H1 (cell line): ENCODE results near the gene CAMK1G. TPM values are rescaled to one million over a fixed set of nuclear protein-coding genes. Genes with fewer than 3 reads are reported as not detected.

Experiments
- CTCF ChIA-PET: fragments of 300-600 bp; sonication (Branson Sonifier 250); formaldehyde crosslinking; loops from one replicate; lab custom pipeline; 2021; ENCODE audit not compliant: partially characterized antibody; lab: Charles Lee
- POLR2A ChIA-PET: fragments of 300-600 bp; sonication (Branson Sonifier 250); formaldehyde crosslinking; loops from one replicate; lab custom pipeline; 2021; ENCODE audit warnings: inconsistent platforms; ENCODE audit not compliant: partially characterized antibody; lab: Charles Lee
- DNase-seq, 2 experiments: peaks; one replicate each; pipeline versions ENCODE4 v3.0.0 to v3.0.0-alpha.2; 2010 to 2022; ENCODE audit warnings: low spot score in 2 of 2, low read depth in 1 of 2, mixed read lengths in 1 of 2
- FAIRE-seq: peaks from 2 replicates; lab custom pipeline; 2011; peaks lifted over from hg19 to GRCh38; lab: Jason Lieb, UNC
- H2AFZ ChIP-seq: 2 replicates; pipeline ENCODE4 v1.8.1; 2012; ENCODE audit warnings: low read length, inconsistent platforms
- H2AK5ac ChIP-seq: 2 replicates; pipeline ENCODE4 v1.6.1; 2013; ENCODE audit warnings: low read depth, low read length
- H2BK120ac ChIP-seq: replicated peaks from 2 replicates; pipeline ENCODE3; 2013; ENCODE audit warnings: low read depth, low read length, inconsistent platforms
- H2BK12ac ChIP-seq: 2 replicates; pipeline ENCODE4 v1.6.1; 2013; ENCODE audit warnings: low read depth, low read length
- H2BK15ac ChIP-seq: 2 replicates; pipeline ENCODE4 v1.6.1; 2013; ENCODE audit warnings: low read length
- H2BK20ac ChIP-seq: 2 replicates; pipeline ENCODE4 v1.6.1; 2013; ENCODE audit warnings: low read length
- H2BK5ac ChIP-seq: 2 replicates; pipeline ENCODE4 v1.6.1; 2013; ENCODE audit warnings: low read depth, low read length
- H3K14ac ChIP-seq: 2 replicates; pipeline ENCODE4 v1.6.1; 2013; ENCODE audit warnings: inconsistent platforms; ENCODE audit not compliant: insufficient read length
- H3K18ac ChIP-seq: 2 replicates; pipeline ENCODE4 v1.6.1; 2013; ENCODE audit warnings: low read length; ENCODE audit errors: extremely low read depth
- H3K23ac ChIP-seq: 2 replicates; pipeline ENCODE4 v1.6.1; 2013; ENCODE audit warnings: inconsistent platforms; ENCODE audit not compliant: insufficient read length
- H3K23me2 ChIP-seq: 2 replicates; pipeline ENCODE4 v1.6.1; 2013; ENCODE audit warnings: low read depth, low read length
- H3K27ac ChIP-seq: 2 replicates; pipeline ENCODE4 v1.6.1; 2011; ENCODE audit warnings: low read depth, low read length, inconsistent platforms
- H3K27me3 ChIP-seq, 4 experiments: replicated peaks in 1 of 4; 1 replicate in 1 of 4; 2 replicates in 3 of 4; pipeline versions ENCODE4 v1.6.1 to v1.8.1; 2011 to 2013; ENCODE audit warnings: low read length in 3 of 4, mild to moderate bottlenecking in 3 of 4, inconsistent platforms in 2 of 4, mixed read lengths in 2 of 4, moderate library complexity in 1 of 4; ENCODE audit not compliant: control insufficient read depth in 3 of 4, insufficient read depth in 3 of 4; ENCODE audit errors: extremely low read depth in 1 of 4
- H3K36me3 ChIP-seq, 4 experiments: 2 replicates each; pipeline versions ENCODE4 v1.6.1 to v1.8.1; 2011 to 2013; ENCODE audit warnings: mild to moderate bottlenecking in 4 of 4, low read length in 3 of 4, moderate library complexity in 2 of 4, control low read depth in 1 of 4, inconsistent platforms in 1 of 4; ENCODE audit not compliant: insufficient read depth in 4 of 4, control insufficient read depth in 2 of 4
- H3K4ac ChIP-seq: replicated peaks from 2 replicates; pipeline ENCODE3; 2013; ENCODE audit warnings: low read length, low read depth, mixed read lengths, inconsistent platforms; ENCODE audit not compliant: insufficient read length
- H3K4me1 ChIP-seq, 4 experiments: replicated peaks in 1 of 4; 1 replicate in 1 of 4; 2 replicates in 3 of 4; pipeline versions ENCODE4 v1.6.1 to v1.8.1; 2011 to 2013; ENCODE audit warnings: low read length in 3 of 4, inconsistent platforms in 2 of 4, mixed read lengths in 1 of 4; ENCODE audit not compliant: insufficient read depth in 4 of 4, control insufficient read depth in 3 of 4
- H3K4me2 ChIP-seq, 2 experiments: 2 replicates each; pipeline versions ENCODE4 v1.6.1 to v1.8.1; 2011 to 2013; ENCODE audit warnings: low read depth in 2 of 2, low read length in 2 of 2, control low read depth in 1 of 2, inconsistent platforms in 1 of 2, mild to moderate bottlenecking in 1 of 2; ENCODE audit not compliant: insufficient read depth in 1 of 2
- H3K4me3 ChIP-seq, 4 experiments: fragments of 200-600, 300-600 bp in 1 of 4; sonication (generic), shearing (Covaris generic), sonication (Bioruptor Twin) in 1 of 4; 2 replicates each; pipeline versions ENCODE4 v1.5.1 to v1.8.1; 2011 to 2016; ENCODE audit warnings: low read length in 4 of 4, low read depth in 3 of 4, control low read depth in 2 of 4, inconsistent platforms in 2 of 4, mild to moderate bottlenecking in 2 of 4, mixed read lengths in 1 of 4, moderate library complexity in 1 of 4; ENCODE audit not compliant: insufficient read depth in 2 of 4; ENCODE audit errors: extremely low read depth in 1 of 4
- H3K56ac ChIP-seq: replicated peaks from 2 replicates; pipeline ENCODE3; 2013; ENCODE audit warnings: low read depth, mild to moderate bottlenecking, mixed read lengths, low read length, inconsistent platforms; ENCODE audit not compliant: insufficient read length
- H3K79me1 ChIP-seq: 2 replicates; pipeline ENCODE4 v1.6.1; 2013; ENCODE audit warnings: low read depth, low read length, control low read depth
- H3K79me2 ChIP-seq, 2 experiments: 2 replicates each; pipeline versions ENCODE4 v1.6.1 to v1.8.1; 2012 to 2013; ENCODE audit warnings: low read length in 2 of 2, mild to moderate bottlenecking in 2 of 2, inconsistent platforms in 1 of 2; ENCODE audit not compliant: insufficient read depth in 2 of 2, control insufficient read depth in 1 of 2
- H3K9ac ChIP-seq, 4 experiments: replicated peaks in 1 of 4; 1 replicate in 1 of 4; 2 replicates in 3 of 4; pipeline versions ENCODE4 v1.6.1 to v1.8.1; 2011 to 2013; ENCODE audit warnings: low read depth in 3 of 4, low read length in 3 of 4, control low read depth in 2 of 4, mild to moderate bottlenecking in 2 of 4, moderate library complexity in 2 of 4, inconsistent platforms in 1 of 4; ENCODE audit errors: extremely low read depth in 1 of 4
- H3K9me3 ChIP-seq, 2 experiments: 2 replicates each; pipeline versions ENCODE4 v1.6.1 to v1.8.1; 2012 to 2013; ENCODE audit warnings: mild to moderate bottlenecking in 2 of 2, moderate library complexity in 2 of 2, control low read depth in 1 of 2, inconsistent platforms in 1 of 2, low read depth in 1 of 2, low read length in 1 of 2, mixed read lengths in 1 of 2; ENCODE audit not compliant: insufficient read depth in 2 of 2
- H4K20me1 ChIP-seq, 2 experiments: replicated peaks in 1 of 2; 2 replicates each; pipeline versions ENCODE3 to v1.8.1; 2011 to 2013; ENCODE audit warnings: inconsistent platforms in 2 of 2, low read length in 2 of 2, mild to moderate bottlenecking in 1 of 2; ENCODE audit not compliant: insufficient read depth in 2 of 2, control insufficient read depth in 1 of 2
- H4K5ac ChIP-seq: 2 replicates; pipeline ENCODE4 v1.6.1; 2013; ENCODE audit warnings: low read length, low read depth, mixed read lengths, inconsistent platforms; ENCODE audit not compliant: insufficient read length
- H4K8ac ChIP-seq: 2 replicates; pipeline ENCODE4 v1.8.0; 2013; ENCODE audit warnings: mild to moderate bottlenecking, moderate library complexity, low read length, inconsistent platforms; ENCODE audit not compliant: insufficient read depth; ENCODE audit errors: extremely low read depth
- H4K91ac ChIP-seq: replicated peaks from 2 replicates; pipeline ENCODE3; 2013; ENCODE audit warnings: low read length, mixed read lengths, inconsistent platforms; ENCODE audit not compliant: insufficient read length
- WGBS, 2 experiments: shearing (Covaris generic) in 1 of 2; methylation state at CpG; one replicate each; pipeline versions ENCODE4 v1.1.6 to v1.1.7; 2013 to 2015; ENCODE audit warnings: low lambda C conversion rate in 2 of 2, mixed read lengths in 2 of 2, inconsistent platforms in 1 of 2, low coverage in 1 of 2, missing lambda C conversion rate in 1 of 2; ENCODE audit not compliant: insufficient replicate concordance in 2 of 2, insufficient coverage in 1 of 2, insufficient read length in 1 of 2; ENCODE audit errors: extremely low coverage in 1 of 2, missing lambda C conversion rate in 1 of 2; 5-methylcytosine and 5-hydroxymethylcytosine counted together
- polyA plus RNA-seq, 7 experiments: library from polyadenylated mRNA; depleted of rRNA in 3 of 7; stranded (reverse) in 5 of 7; unstranded in 2 of 7; fragments of >200 nt in 5 of 7; fragments of 200-250 nt in 2 of 7; gene quantifications; 1 replicate in 5 of 7; 2 replicates in 1 of 7; 4 replicates in 1 of 7; pipeline versions ENCODE4 v1.2.1 to v1.2.3, GENCODE V29; 2011 to 2013; ENCODE audit warnings: missing spikeins in 2 of 7, mixed read lengths in 2 of 7
- total RNA-seq: library from RNA; stranded (reverse); fragmentation: NEBNext Ultra II Directional; extraction: Animal tissue kit (Norgen Biotek cat#: 25700); gene quantifications from 2 replicates; pipeline ENCODE4 v1.2.1, GENCODE V29; 2021

CAMK1G gene
- total and polyA plus RNA-seq, 2 of the 8 experiments (the other 6 are each of a cell fraction or from before 2014, with no cell fraction given): 1.00 to 1.0 TPM

GRCh38 chr1:209564849-209565248 is 18.7 kb upstream of the CAMK1G start:
- no peak overlapping the region for H3K4me2 ChIP-seq
- H3K4me1 ChIP-seq: peaks cover 0 to 4% (median 2%) of the 10 kb centered on the region in 4 experiments; a peak in 4 of 7 replicates
- no peak overlapping the region for H2AK5ac ChIP-seq
- no peak overlapping the region for H2BK120ac ChIP-seq
- 0 out of 2 replicates have a peak overlapping the region, but pooled peaks have one; percentile 48 for H2BK20ac ChIP-seq
- no peak overlapping the region for H4K8ac ChIP-seq
- no peak overlapping the region for H2BK15ac ChIP-seq
- H4K91ac ChIP-seq: no peak overlapping the region
- no peaks in the 10 kb centered on the region for H4K20me1 ChIP-seq
- no peak overlapping the region for H3K4ac ChIP-seq
- H4K5ac ChIP-seq: no peak overlapping the region
- no peak overlapping the region for H2BK12ac ChIP-seq
- no peaks in the 10 kb centered on the region for H3K79me2 ChIP-seq
- 81% methylated on average over 4 of the region's 4 CpGs; no CpG with 5 or more reads in 1 of the 2 experiments for WGBS, 2 experiments
- no peak overlapping the region for H3K9ac ChIP-seq
- no peaks in the 10 kb centered on the region for H3K36me3 ChIP-seq
- no peak overlapping the region for H3K23ac ChIP-seq
- H3K56ac ChIP-seq: no peak overlapping the region
- no peaks in the 10 kb centered on the region for H3K9me3 ChIP-seq
- no peak overlapping the region for H3K27ac ChIP-seq
- DNase-seq (no peak), FAIRE-seq (no peak)
- ChIA-PET POLR2A (no interaction called here), CTCF (interaction anchor here (1.0 to 8.0 kb wide), 19 partner anchors 11 to 362 kb away, joined by 3 to 89 read pairs (median 7); no protein-coding TSS in a partner anchor)
- no peaks in the 10 kb centered on the region for H3K79me1 ChIP-seq
- no peaks in the 10 kb centered on the region; a peak in 1 of 7 replicates for H3K27me3 ChIP-seq
- H2AFZ ChIP-seq: 0 out of 2 replicates have a peak overlapping the region, but pooled peaks have one; percentile 5
- H3K14ac ChIP-seq: no peak overlapping the region
- no peak overlapping the region for H2BK5ac ChIP-seq
- no peak overlapping the region for H3K4me3 ChIP-seq
- no peaks in the 10 kb centered on the region; the same call in 1 of the 2 replicates for H3K23me2 ChIP-seq
- H3K18ac ChIP-seq: no peak overlapping the region; the same call in 1 of the 2 replicates
